Testis (tissue), 3 donors: ENCODE data around the gene HOXD10. TPM values are rescaled to one million over a fixed set of nuclear protein-coding genes. Genes with fewer than 3 reads are reported as not detected.

ENCODE experiments used
- DNase-seq: peaks from one replicate; pipeline ENCODE4 v3.0.0-alpha.2; 2019
- H3K27ac ChIP-seq, 2 donors: fragments of 200-600 bp; sonication (generic); one replicate each; pipeline ENCODE4 v1.5.1; 2019
- H3K27me3 ChIP-seq: fragments of 200-600 bp; sonication (generic); one replicate; pipeline ENCODE4 v1.5.1; 2019
- H3K36me3 ChIP-seq: fragments of 200-600 bp; sonication (generic); one replicate; pipeline ENCODE4 v1.5.1; 2017; ENCODE audit warnings: low read depth; ENCODE audit errors: missing control alignments
- H3K4me1 ChIP-seq: fragments of 200-600 bp; sonication (generic); one replicate; pipeline ENCODE4 v1.5.1; 2019
- H3K4me3 ChIP-seq, 2 donors: fragments of 200-600 bp; sonication (generic); one replicate each; pipeline ENCODE4 v1.5.1; 2017 to 2019
- H3K9me3 ChIP-seq: fragments of 200-600 bp; sonication (generic); one replicate; pipeline ENCODE4 v1.5.1; 2017
- POLR2A ChIP-seq: fragments of 450-650 bp; IDR thresholded peaks from one replicate; pipeline ENCODE4 v1.6.1; 2017; ENCODE audit warnings: antibody characterized with exemption, mild to moderate bottlenecking, moderate library complexity
- WGBS, 2 donors: methylation state at CpG; one replicate each; pipeline ENCODE4 v1.1.5; 2018; 5-methylcytosine and 5-hydroxymethylcytosine counted together
- intact Hi-C: fragments of 100-400 bp; cut with DNase I; formaldehyde crosslinking; loops from one replicate; pipeline ENCODE4 v1.15.1; 2023; ENCODE audit warnings: low total_unique reads
- polyA plus RNA-seq: library from polyadenylated mRNA; stranded (reverse); fragments of 350-450 nt; fragmentation: Illumina TruSeq; extraction: RNeasy Lipid Tissue Mini Kit (QIAGEN cat#74804); gene quantifications from one replicate; pipeline ENCODE4 v1.2.3, GENCODE V29; 2014; ENCODE audit warnings: low read depth, low replicate concordance; ENCODE audit not compliant: insufficient read depth
- total RNA-seq, 2 donors: library from RNA; depleted of rRNA; stranded (reverse); fragments of >200 nt; gene quantifications; one replicate each; pipeline ENCODE4 v1.2.3, GENCODE V29; 2016
- TF ChIP-seq, protein P1 (sequence below), 3 experiments: fragments of 450-650 bp in 2 of 3; fragments of 200-600 bp in 1 of 3; sonication (generic) in 1 of 3; IDR thresholded peaks; one replicate each; pipeline ENCODE4 v1.5.1; 2016 to 2019; ENCODE audit warnings: antibody characterized with exemption in 3 of 3, mild to moderate bottlenecking in 2 of 3, moderate library complexity in 1 of 3

Gene HOXD10
- total and polyA plus RNA-seq, 3 donors from 2014 or later, result 0.92 to 3.3 (median 2.7) TPM

DNA sequence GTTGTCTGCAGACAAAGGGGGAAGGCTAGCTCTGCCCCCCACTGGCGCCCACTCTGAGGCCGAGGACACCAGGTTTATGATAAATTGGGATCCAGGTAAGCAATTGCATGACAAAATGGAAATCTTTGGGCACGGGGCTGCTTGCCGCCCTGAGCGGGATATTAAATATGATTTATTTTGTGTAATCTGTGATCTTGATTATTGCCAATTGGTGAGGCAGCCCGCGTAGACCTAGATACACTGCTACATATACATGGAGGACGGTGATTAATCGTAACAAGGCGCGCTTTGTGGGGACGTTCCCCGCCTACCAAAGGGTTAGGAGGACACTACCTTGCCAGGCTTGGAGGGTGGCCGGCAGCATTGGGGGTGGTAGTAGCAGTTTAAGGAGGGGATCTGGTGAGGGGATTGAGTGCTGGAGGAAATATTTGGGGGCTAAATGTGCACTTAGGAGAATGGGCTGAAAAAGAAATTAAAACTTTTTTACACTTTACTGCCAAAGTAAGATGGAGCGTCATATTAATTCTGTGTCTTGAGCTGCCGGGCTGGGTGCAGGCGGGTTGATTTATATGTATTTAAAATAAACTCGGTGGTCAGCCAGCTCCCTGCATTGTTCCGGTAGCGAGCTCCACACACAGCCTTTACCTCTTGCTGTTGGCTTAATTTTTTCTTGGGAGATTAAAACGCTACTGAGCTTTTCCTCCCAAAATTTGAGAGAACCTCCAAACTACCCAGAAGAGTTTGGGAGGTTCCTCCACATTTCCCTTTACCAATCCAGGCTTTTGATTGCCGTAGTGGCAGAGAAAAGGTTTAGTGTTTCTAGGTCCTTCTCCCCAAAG is 44.6 kb downstream of the HOXD10 start:
- Histone ChIP-seq H3K4me1 (peaks cover 3% of the 10 kb centered on the region), H3K36me3 (no peaks in the 10 kb centered on the region), H3K27me3 (no peaks in the 10 kb centered on the region), H3K27ac (no peak overlapping the region), H3K4me3 (peak overlapping the region in 1 of 2 donors; percentile 56), H3K9me3 (no peaks in the 10 kb centered on the region)
- WGBS, 2 donors, result 43 to 64% methylated on average over 22 of the region's 22 CpGs
- TF ChIP-seq POLR2A, result no peak
- TF ChIP-seq, protein P1, sequence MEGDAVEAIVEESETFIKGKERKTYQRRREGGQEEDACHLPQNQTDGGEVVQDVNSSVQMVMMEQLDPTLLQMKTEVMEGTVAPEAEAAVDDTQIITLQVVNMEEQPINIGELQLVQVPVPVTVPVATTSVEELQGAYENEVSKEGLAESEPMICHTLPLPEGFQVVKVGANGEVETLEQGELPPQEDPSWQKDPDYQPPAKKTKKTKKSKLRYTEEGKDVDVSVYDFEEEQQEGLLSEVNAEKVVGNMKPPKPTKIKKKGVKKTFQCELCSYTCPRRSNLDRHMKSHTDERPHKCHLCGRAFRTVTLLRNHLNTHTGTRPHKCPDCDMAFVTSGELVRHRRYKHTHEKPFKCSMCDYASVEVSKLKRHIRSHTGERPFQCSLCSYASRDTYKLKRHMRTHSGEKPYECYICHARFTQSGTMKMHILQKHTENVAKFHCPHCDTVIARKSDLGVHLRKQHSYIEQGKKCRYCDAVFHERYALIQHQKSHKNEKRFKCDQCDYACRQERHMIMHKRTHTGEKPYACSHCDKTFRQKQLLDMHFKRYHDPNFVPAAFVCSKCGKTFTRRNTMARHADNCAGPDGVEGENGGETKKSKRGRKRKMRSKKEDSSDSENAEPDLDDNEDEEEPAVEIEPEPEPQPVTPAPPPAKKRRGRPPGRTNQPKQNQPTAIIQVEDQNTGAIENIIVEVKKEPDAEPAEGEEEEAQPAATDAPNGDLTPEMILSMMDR (IDR thresholded peaks at IDR 0.05), result no peak
- intact Hi-C loops, result no loop called here
- DNase-seq, result no peak

DNA sequence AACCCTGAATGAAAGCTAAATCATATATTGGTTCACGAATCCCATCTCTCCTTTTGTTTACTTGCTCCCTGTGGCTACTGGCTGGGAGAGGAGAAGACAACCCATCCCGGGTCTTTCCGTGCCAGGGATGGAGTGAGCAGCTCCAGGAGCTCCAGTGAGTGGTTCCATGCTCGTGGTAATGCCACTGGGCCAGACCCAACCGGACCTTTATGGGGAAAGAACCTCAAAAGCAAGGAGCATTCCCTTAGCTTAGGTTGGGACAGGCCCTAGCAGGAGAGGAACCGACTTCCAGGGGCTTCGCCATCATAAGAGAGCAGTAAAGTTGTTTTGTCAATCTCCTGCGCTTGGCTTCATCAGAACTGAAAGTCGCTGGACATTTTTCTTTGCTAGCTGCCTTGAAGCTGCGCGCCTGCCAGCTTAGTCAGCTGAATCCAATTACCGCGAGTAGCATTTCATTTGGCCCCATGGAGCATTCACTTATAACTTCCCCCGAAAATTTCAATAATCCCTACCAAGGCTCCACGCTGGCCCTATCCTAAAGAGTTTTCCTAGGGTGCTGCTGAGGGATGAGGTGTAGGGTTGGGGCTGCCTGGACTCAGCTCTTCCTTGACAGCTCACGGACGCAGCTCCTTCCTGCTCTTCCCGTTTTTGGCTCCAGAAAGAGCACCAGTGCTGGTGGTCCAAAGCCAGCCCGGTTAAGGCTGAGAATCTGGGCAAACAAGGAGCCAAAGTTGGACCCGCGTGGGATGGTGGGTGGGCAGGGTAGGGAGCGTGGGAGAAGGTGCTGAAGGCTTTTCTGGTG is 45.4 kb downstream of the HOXD10 start:
- H3K27me3 ChIP-seq, result no peaks in the 10 kb centered on the region
- no peaks in the 10 kb centered on the region for H3K36me3 ChIP-seq
- no peak for TF ChIP-seq POLR2A
- TF ChIP-seq, protein P1 (IDR thresholded peaks at IDR 0.05), result no peak
- H3K9me3 ChIP-seq, result no peaks in the 10 kb centered on the region
- H3K27ac ChIP-seq, result peak overlapping the region in 1 of 2 donors; percentile 58
- intact Hi-C loops, result no loop called here
- H3K4me3 ChIP-seq, result peak overlapping the region in 1 of 2 donors; percentile 7
- peaks cover 3% of the 10 kb centered on the region for H3K4me1 ChIP-seq
- WGBS, 2 donors, result 35 to 36% methylated on average over 17 to 22 of the region's 22 CpGs
- DNase-seq, result no peak

DNA sequence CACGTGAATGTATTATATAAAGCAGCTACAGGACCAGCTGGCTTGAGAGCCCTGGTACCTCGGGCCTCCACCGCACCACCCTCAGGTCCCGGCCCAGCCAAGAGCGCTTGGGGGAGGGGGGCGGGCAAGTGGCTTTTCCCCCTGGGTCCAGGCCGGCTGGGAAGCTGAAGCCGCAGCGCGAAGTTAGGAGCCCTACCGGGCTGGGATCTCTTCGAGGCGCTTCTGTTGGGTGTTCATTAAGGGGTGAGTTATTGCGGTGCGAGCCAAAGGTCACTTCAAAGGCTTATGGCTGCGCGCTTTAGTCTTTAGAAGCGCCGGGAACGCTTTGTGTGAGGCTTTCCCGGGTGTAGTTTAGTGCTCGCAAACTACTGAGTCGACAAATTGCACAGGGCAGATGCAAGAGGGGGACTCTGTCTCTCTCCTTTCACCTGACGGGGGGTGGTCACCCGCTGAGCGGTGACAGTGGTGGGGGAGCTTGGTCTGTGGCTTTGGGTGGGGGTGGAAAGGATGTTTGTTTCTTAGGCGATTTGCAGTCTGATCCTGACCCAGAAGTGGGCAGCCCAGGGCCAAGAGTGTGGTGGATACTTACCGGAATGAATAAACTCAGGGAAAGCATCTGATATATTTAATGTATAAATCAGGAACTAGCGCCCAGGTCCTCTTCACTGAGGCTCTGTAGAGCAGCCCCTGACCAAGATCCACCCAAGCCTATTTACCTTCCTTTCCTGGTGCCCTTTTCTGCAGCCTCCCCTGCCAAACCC is 46.5 kb downstream of the HOXD10 start:
- no peak for DNase-seq
- WGBS, 2 donors, result 38 to 56% methylated on average over 28 to 29 of the region's 29 CpGs
- peaks cover 3% of the 10 kb centered on the region for H3K4me1 ChIP-seq

DNA sequence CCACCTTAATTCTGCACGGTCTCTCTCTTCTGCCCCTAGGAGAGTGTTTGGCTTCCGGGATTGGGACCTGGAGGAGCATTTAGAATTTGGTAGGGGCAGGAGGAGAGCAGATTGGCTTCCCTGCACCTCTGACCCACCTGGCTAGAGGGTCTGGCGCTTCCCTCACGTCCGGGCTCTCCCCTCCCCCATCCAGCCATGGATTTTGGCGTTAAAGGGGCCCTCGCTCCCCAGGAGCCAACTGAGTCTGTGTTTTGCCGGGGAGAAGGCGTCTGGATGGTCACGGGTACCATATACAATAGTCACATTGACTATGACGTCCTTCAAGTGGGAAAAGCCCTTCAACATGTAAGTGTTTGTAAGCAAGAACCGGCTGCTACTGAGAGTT is 47.1 kb downstream of the HOXD10 start:
- WGBS, 2 donors, result 56 to 69% methylated on average over 12 of the region's 12 CpGs
- H3K36me3 ChIP-seq, result no peaks in the 10 kb centered on the region
- no peak for DNase-seq
- H3K4me3 ChIP-seq, result no peak overlapping the region
- TF ChIP-seq, protein P1 (IDR thresholded peaks at IDR 0.05), result no peak
- TF ChIP-seq POLR2A, result no peak
- H3K27me3 ChIP-seq, result no peaks in the 10 kb centered on the region
- no peak overlapping the region for H3K27ac ChIP-seq
- intact Hi-C loops, result no loop called here
- H3K9me3 ChIP-seq, result no peaks in the 10 kb centered on the region
- peaks cover 3% of the 10 kb centered on the region for H3K4me1 ChIP-seq

More for the DNA sequence above, 46.5 kb downstream of the HOXD10 start:
- Histone ChIP-seq H3K27ac (no peak overlapping the region), H3K36me3 (no peaks in the 10 kb centered on the region), H3K27me3 (no peaks in the 10 kb centered on the region), H3K9me3 (no peaks in the 10 kb centered on the region), H3K4me3 (peak overlapping the region in 1 of 2 donors; percentile 7)
- intact Hi-C loops, result no loop called here
- TF ChIP-seq, protein P1 (IDR thresholded peaks at IDR 0.05), result no peak
- TF ChIP-seq POLR2A, result no peak
